K562 (cell line): ENCODE results near the gene GASK1A. TPM values are rescaled to one million over a fixed set of nuclear protein-coding genes. Genes with fewer than 3 reads are reported as not detected.

Experiments used
- ATAC-seq: fragments of 200-7000 bp; cut with Tn5 transposase; 3 replicates; pipeline ENCODE4 v1.9.1; 2020; ENCODE audit warnings: moderate library complexity
- BruUV-seq: library from RNA; stranded (reverse); fragments of 400-500 nt; replicated peaks from 2 replicates; lab custom pipeline; 2021; lab: Mats Ljungman, UMichigan
- CTCF ChIA-PET: fragments of 300-600 bp; formaldehyde crosslinking; extraction: SDS; loops from one replicate; lab custom pipeline; 2021; ENCODE audit warnings: low intra/inter-chr PET ratio; lab: Yijun Ruan, JAX
- POLR2A ChIA-PET: fragments of 300-600, 350-650 bp; sonication (Branson Sonifier 250); formaldehyde crosslinking; extraction: SDS; loops from one replicate; lab custom pipeline; 2021; ENCODE audit warnings: antibody characterized with exemption, inconsistent platforms; lab: Yijun Ruan, JAX
- DNase-seq, 4 experiments: peaks; one replicate each; pipeline versions ENCODE4 v3.0.0 to v3.0.0-alpha.2; 2011 to 2018; ENCODE audit warnings: low spot score in 3 of 4, mixed read lengths in 3 of 4; ENCODE audit errors: extremely low read depth in 1 of 4
- FAIRE-seq: peaks from 2 replicates; lab custom pipeline; 2011; peaks lifted over from hg19 to GRCh38; lab: Jason Lieb, UNC
- H2AFZ ChIP-seq: 2 replicates; pipeline ENCODE4 v1.6.0; 2011; ENCODE audit warnings: low read depth, low read length, control low read depth, inconsistent platforms
- H3K27ac ChIP-seq: fragments of 200-600 bp; 3 replicates; pipeline ENCODE4 v1.8.0; 2011; ENCODE audit warnings: low read depth, mild to moderate bottlenecking, control low read depth, inconsistent platforms, low read length, moderate library complexity, mixed read lengths; ENCODE audit errors: extremely low read depth
- H3K27me3 ChIP-seq, 2 experiments: fragments of 300-600 bp in 1 of 2; 2 replicates in 1 of 2; 3 replicates in 1 of 2; pipeline versions ENCODE4 v1.6.0 to v1.8.0; 2011; ENCODE audit warnings: inconsistent platforms in 2 of 2, low read length in 2 of 2, mild to moderate bottlenecking in 1 of 2, mixed read lengths in 1 of 2, moderate library complexity in 1 of 2; ENCODE audit not compliant: control insufficient read depth in 2 of 2, insufficient read depth in 2 of 2
- H3K36me3 ChIP-seq: fragments of 300-600 bp; 3 replicates; pipeline ENCODE4 v1.8.0; 2011; ENCODE audit warnings: mild to moderate bottlenecking, low read length, inconsistent platforms; ENCODE audit not compliant: control insufficient read depth, insufficient read depth
- H3K4me1 ChIP-seq, 2 experiments: fragments of 200-600 bp in 1 of 2; replicated peaks in 1 of 2; 2 replicates in 1 of 2; 3 replicates in 1 of 2; pipeline versions ENCODE4 v1.5.1 to v1.8.0; 2011; ENCODE audit warnings: inconsistent platforms in 2 of 2, low read length in 2 of 2, mild to moderate bottlenecking in 1 of 2, mixed read lengths in 1 of 2, moderate library complexity in 1 of 2; ENCODE audit not compliant: control insufficient read depth in 2 of 2, insufficient read depth in 2 of 2
- H3K4me2 ChIP-seq: 2 replicates; pipeline ENCODE4 v1.6.1; 2011; ENCODE audit warnings: low read length, control low read depth, inconsistent platforms, mixed read lengths; ENCODE audit not compliant: insufficient read depth
- H3K4me3 ChIP-seq: fragments of 200-600 bp; sonication (generic), shearing (Covaris generic); 2 replicates; pipeline ENCODE4 v1.5.1; 2016; ENCODE audit warnings: control low read depth, inconsistent platforms
- H3K79me2 ChIP-seq: fragments of 200-600 bp; 3 replicates; pipeline ENCODE4 v1.8.0; 2011; ENCODE audit warnings: low read length, inconsistent platforms; ENCODE audit not compliant: control insufficient read depth, insufficient read depth
- H3K9ac ChIP-seq, 2 experiments: 2 replicates each; pipeline versions ENCODE4 v1.6.0 to v1.6.1; 2011; ENCODE audit warnings: low read depth in 2 of 2, low read length in 2 of 2, control low read depth in 1 of 2, inconsistent platforms in 1 of 2, mild to moderate bottlenecking in 1 of 2, mixed read lengths in 1 of 2; ENCODE audit not compliant: insufficient read depth in 1 of 2
- H3K9me1 ChIP-seq: one replicate; pipeline ENCODE4 v1.6.0; 2011; ENCODE audit warnings: inconsistent platforms, mild to moderate bottlenecking, low read length, moderate library complexity; ENCODE audit not compliant: control insufficient read depth, insufficient read depth
- H3K9me3 ChIP-seq: replicated peaks from 2 replicates; pipeline ENCODE4 v1.5.1; 2011; ENCODE audit warnings: low read depth, low read length, inconsistent platforms; ENCODE audit not compliant: control insufficient read depth, insufficient read depth
- H4K20me1 ChIP-seq: replicated peaks from 2 replicates; pipeline ENCODE4 v1.6.1; 2011; ENCODE audit warnings: low read length, inconsistent platforms, mixed read lengths; ENCODE audit not compliant: control insufficient read depth, insufficient read depth
- FOXP1 ChIP-seq: sonication (generic); formaldehyde crosslinking; IDR thresholded peaks from 2 replicates; pipeline ENCODE4 v1.8.0; 2022; ENCODE audit warnings: mild to moderate bottlenecking, missing genetic modification reagents
- HSF4 ChIP-seq: fragments of 250-450 bp; sonication (Bioruptor Pico); IDR thresholded peaks from 2 replicates; pipeline ENCODE4 v2.1.2; 2022; ENCODE audit warnings: mild to moderate bottlenecking, moderate library complexity, borderline replicate concordance
- RAD21 ChIP-seq, 2 experiments: fragments of 250-450 bp in 1 of 2; fragments of 450-650 bp in 1 of 2; sonication (Bioruptor Pico) in 1 of 2; formaldehyde crosslinking in 1 of 2; IDR thresholded peaks in 1 of 2; conservative IDR thresholded peaks in 1 of 2; 2 replicates each; pipeline versions ENCODE4 v1.4.0 to v1.8.0; 2020 to 2022; ENCODE audit warnings: mild to moderate bottlenecking in 2 of 2, moderate library complexity in 1 of 2
- SMC3 ChIP-seq: conservative IDR thresholded peaks from 2 replicates; pipeline ENCODE4 v1.6.1; 2011; ENCODE audit warnings: low read depth, low read length, improper control_type of control experiment; ENCODE audit not compliant: insufficient read depth
- WGBS: fragments of 100-300 bp; shearing (Covaris generic); methylation state at CpG from one replicate; pipeline ENCODE4 v1.1.6; 2016; ENCODE audit warnings: low coverage, mixed read lengths; ENCODE audit not compliant: insufficient coverage; ENCODE audit errors: missing lambda C conversion rate; 5-methylcytosine and 5-hydroxymethylcytosine counted together
- in situ Hi-C: fragments of 300-500 bp; cut with MboI; formaldehyde crosslinking; loops from 4 replicates; pipeline ENCODE4 v1.15.0; 2018; ENCODE audit warnings: inconsistent platforms, mixed read lengths
- intact Hi-C: fragments of 100-400 bp; cut with micrococcal nuclease; formaldehyde crosslinking; loops from 2 replicates; pipeline ENCODE4 v1.14.2; 2022
- polyA plus RNA-seq, 8 experiments: library from polyadenylated mRNA; depleted of rRNA in 4 of 8; stranded (reverse) in 5 of 8; unstranded in 3 of 8; fragments of >200 nt; fragmentation: Nextera tagmentation in 2 of 8; fragmentation: Illumina TruSeq in 1 of 8; extraction: Ambion mirVana in 2 of 8; extraction: Trizol in 1 of 8; gene quantifications; 2 replicates each; pipeline versions ENCODE4 v1.2.1 to v1.2.3, GENCODE V29; 2011 to 2014; ENCODE audit warnings: inconsistent platforms in 1 of 8, missing spikeins in 1 of 8
- total RNA-seq, 7 experiments: library from RNA; depleted of rRNA in 6 of 7; stranded (reverse); fragments of >200 nt in 6 of 7; fragmentation: Illumina TruSeq in 2 of 7; extraction: Trizol in 2 of 7; gene quantifications; 2 replicates each; pipeline versions ENCODE4 v1.2.1 to v1.2.3, GENCODE V29; 2011 to 2021; ENCODE audit warnings: low replicate concordance in 1 of 7
- TF ChIP-seq, protein P1 (sequence below), 2 experiments: fragments of 450-650 bp; formaldehyde crosslinking in 1 of 2; IDR thresholded peaks; 2 replicates each; pipeline versions ENCODE4 v1.4.0 to v1.6.1; 2014 to 2020; ENCODE audit warnings: mild to moderate bottlenecking in 2 of 2, borderline replicate concordance in 1 of 2, low read depth in 1 of 2
- TF ChIP-seq, protein P2 (sequence below): fragments of 450-650 bp; formaldehyde crosslinking; IDR thresholded peaks from 2 replicates; pipeline ENCODE4 v1.4.0; 2020; ENCODE audit warnings: mild to moderate bottlenecking, moderate library complexity
- TF ChIP-seq, protein P3 (sequence below), 3 experiments: IDR thresholded peaks in 2 of 3; conservative IDR thresholded peaks in 1 of 3; 2 replicates each; pipeline ENCODE4 v1.5.1; 2011 to 2012; ENCODE audit warnings: low read length in 3 of 3, mild to moderate bottlenecking in 3 of 3, control low read depth in 2 of 3, improper control_type of control experiment in 1 of 3, inconsistent platforms in 1 of 3, low read depth in 1 of 3, mixed read lengths in 1 of 3, moderate library complexity in 1 of 3; ENCODE audit not compliant: insufficient read depth in 2 of 3

GASK1A gene
- total and polyA plus RNA-seq, 9 of the 15 experiments (the other 6 are each of a cell fraction or from before 2014, with no cell fraction given) = 0.04 to 0.11 (median 0.05) TPM; not detected in 5

DNA sequence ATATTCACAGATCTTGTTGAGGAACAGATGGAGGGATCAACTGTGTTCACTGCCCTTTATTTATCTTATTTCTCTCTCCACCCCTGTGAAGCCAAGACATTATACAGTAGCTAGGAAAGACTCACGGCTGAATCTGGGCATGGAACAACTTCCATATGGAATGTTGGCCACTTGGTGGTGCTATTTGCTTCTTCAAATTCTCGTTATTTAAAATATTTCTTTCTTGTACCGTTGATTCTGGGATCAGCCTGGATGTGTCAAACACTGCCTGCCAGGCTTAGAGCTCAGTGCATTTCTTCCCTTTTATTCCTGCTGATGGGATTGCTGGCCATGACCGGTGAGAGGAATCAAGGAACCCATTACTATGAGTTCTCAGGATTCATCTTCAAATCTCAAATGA, 17.5 kb upstream of the GASK1A start:
- no peaks in the 10 kb centered on the region for H3K27me3 ChIP-seq
- H3K4me3 ChIP-seq = no peak overlapping the region
- no peaks in the 10 kb centered on the region for H3K36me3 ChIP-seq
- H4K20me1 ChIP-seq = no peaks in the 10 kb centered on the region
- intact Hi-C loops = loop anchor here (1.0 to 10.0 kb wide), 6 partner anchors 113 to 1233 kb away; no protein-coding TSS in a partner anchor
- no peak overlapping the region for H3K27ac ChIP-seq
- WGBS = 0% methylated on average over 4 of the region's 4 CpGs
- no peaks in the 10 kb centered on the region for H3K79me2 ChIP-seq
- H3K9me1 ChIP-seq = no peaks in the 10 kb centered on the region
- peak; percentile 28 to 59 (median 42) for DNase-seq
- H3K9ac ChIP-seq = no peak overlapping the region
- in situ Hi-C loops = loop anchor here (10.0 kb wide), 1 partner anchor 193 kb away; no protein-coding TSS in a partner anchor
- no peaks in the 10 kb centered on the region for H3K4me1 ChIP-seq
- ATAC-seq = peak; percentile 81
- peak; percentile 88 for FAIRE-seq
- ChIA-PET CTCF (interaction anchor here (0.7 to 3.8 kb wide), 3 partner anchors 153 to 193 kb away, joined by 4 to 27 read pairs (median 4); no protein-coding TSS in a partner anchor), POLR2A (interaction anchor here (0.6 to 1.5 kb wide), 9 partner anchors 8 to 262 kb away, joined by 3 to 4 read pairs (median 3); no protein-coding TSS in a partner anchor)
- BruUV-seq = no TSS peak
- H2AFZ ChIP-seq = no peak overlapping the region
- H3K4me2 ChIP-seq = no peak overlapping the region
- no peaks in the 10 kb centered on the region for H3K9me3 ChIP-seq
- TF ChIP-seq, protein P1, sequence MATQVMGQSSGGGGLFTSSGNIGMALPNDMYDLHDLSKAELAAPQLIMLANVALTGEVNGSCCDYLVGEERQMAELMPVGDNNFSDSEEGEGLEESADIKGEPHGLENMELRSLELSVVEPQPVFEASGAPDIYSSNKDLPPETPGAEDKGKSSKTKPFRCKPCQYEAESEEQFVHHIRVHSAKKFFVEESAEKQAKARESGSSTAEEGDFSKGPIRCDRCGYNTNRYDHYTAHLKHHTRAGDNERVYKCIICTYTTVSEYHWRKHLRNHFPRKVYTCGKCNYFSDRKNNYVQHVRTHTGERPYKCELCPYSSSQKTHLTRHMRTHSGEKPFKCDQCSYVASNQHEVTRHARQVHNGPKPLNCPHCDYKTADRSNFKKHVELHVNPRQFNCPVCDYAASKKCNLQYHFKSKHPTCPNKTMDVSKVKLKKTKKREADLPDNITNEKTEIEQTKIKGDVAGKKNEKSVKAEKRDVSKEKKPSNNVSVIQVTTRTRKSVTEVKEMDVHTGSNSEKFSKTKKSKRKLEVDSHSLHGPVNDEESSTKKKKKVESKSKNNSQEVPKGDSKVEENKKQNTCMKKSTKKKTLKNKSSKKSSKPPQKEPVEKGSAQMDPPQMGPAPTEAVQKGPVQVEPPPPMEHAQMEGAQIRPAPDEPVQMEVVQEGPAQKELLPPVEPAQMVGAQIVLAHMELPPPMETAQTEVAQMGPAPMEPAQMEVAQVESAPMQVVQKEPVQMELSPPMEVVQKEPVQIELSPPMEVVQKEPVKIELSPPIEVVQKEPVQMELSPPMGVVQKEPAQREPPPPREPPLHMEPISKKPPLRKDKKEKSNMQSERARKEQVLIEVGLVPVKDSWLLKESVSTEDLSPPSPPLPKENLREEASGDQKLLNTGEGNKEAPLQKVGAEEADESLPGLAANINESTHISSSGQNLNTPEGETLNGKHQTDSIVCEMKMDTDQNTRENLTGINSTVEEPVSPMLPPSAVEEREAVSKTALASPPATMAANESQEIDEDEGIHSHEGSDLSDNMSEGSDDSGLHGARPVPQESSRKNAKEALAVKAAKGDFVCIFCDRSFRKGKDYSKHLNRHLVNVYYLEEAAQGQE (IDR thresholded peaks at IDR 0.05; ENCODE audit: borderline replicate concordance) = peak; percentile 70; the same call in 1 of the 2 replicates
- TF ChIP-seq, protein P1 (CRISPR knock-in tag; IDR thresholded peaks at IDR 0.05; ENCODE audit: low read depth) = no peak
- peak; percentile 52; the same call in 1 of the 2 replicates for TF ChIP-seq SMC3
- peak; percentile 80 to 81 for TF ChIP-seq RAD21 (CRISPR knock-in tag; conservative IDR thresholded peaks at IDR 0.05 in 1 of 2, IDR thresholded peaks at IDR 0.05 in 1 of 2)
- TF ChIP-seq, protein P2, sequence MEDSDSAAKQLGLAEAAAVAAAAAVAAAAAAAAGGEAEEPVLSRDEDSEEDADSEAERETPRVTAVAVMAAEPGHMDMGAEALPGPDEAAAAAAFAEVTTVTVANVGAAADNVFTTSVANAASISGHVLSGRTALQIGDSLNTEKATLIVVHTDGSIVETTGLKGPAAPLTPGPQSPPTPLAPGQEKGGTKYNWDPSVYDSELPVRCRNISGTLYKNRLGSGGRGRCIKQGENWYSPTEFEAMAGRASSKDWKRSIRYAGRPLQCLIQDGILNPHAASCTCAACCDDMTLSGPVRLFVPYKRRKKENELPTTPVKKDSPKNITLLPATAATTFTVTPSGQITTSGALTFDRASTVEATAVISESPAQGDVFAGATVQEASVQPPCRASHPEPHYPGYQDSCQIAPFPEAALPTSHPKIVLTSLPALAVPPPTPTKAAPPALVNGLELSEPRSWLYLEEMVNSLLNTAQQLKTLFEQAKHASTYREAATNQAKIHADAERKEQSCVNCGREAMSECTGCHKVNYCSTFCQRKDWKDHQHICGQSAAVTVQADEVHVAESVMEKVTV (CRISPR knock-in tag) = peak; percentile 76
- TF ChIP-seq, protein P3, sequence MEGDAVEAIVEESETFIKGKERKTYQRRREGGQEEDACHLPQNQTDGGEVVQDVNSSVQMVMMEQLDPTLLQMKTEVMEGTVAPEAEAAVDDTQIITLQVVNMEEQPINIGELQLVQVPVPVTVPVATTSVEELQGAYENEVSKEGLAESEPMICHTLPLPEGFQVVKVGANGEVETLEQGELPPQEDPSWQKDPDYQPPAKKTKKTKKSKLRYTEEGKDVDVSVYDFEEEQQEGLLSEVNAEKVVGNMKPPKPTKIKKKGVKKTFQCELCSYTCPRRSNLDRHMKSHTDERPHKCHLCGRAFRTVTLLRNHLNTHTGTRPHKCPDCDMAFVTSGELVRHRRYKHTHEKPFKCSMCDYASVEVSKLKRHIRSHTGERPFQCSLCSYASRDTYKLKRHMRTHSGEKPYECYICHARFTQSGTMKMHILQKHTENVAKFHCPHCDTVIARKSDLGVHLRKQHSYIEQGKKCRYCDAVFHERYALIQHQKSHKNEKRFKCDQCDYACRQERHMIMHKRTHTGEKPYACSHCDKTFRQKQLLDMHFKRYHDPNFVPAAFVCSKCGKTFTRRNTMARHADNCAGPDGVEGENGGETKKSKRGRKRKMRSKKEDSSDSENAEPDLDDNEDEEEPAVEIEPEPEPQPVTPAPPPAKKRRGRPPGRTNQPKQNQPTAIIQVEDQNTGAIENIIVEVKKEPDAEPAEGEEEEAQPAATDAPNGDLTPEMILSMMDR (IDR thresholded peaks at IDR 0.05 in 2 of 3, conservative IDR thresholded peaks at IDR 0.05 in 1 of 3; ENCODE audit: insufficient read depth in 2 of 3, low read depth in 1 of 3, low read length in 3 of 3) = peak; percentile 64 to 81 (median 75)
- TF ChIP-seq HSF4 (CRISPR knock-in tag) = no peak
- 0 out of 2 replicates have a peak, but pooled peaks have one; percentile 34 for TF ChIP-seq FOXP1 (CRISPR knock-in tag)
